HepG2 (cell line): ENCODE measurements around the gene PACS2. TPM values are rescaled to one million over a fixed set of nuclear protein-coding genes. Genes with fewer than 3 reads are reported as not detected.

Experiments used
- ATAC-seq: fragments of 200-7000 bp; cut with Tn5 transposase; 3 replicates; pipeline ENCODE4 v1.9.1; 2020; ENCODE audit warnings: mild to moderate bottlenecking, moderate library complexity
- BruUV-seq: library from RNA; stranded (reverse); fragments of 400-500 nt; replicated peaks from 2 replicates; lab custom pipeline; 2021; lab: Mats Ljungman, UMichigan
- CTCF ChIA-PET: fragments of 300-600 bp; formaldehyde crosslinking; extraction: SDS; loops from one replicate; lab custom pipeline; 2021; ENCODE audit warnings: low total read pairs, inconsistent platforms, low intra/inter-chr PET ratio; lab: Yijun Ruan, JAX
- POLR2A ChIA-PET: fragments of 350-600 bp; sonication (Branson Sonifier 250); formaldehyde crosslinking; loops from one replicate; lab custom pipeline; 2020; ENCODE audit warnings: antibody characterized with exemption, inconsistent platforms; lab: Yijun Ruan, JAX
- DNase-seq: peaks from one replicate; pipeline ENCODE4 v3.0.0-alpha.2; 2015; ENCODE audit warnings: low spot score
- FAIRE-seq: peaks from 3 replicates; lab custom pipeline; 2011; peaks lifted over from hg19 to GRCh38; lab: Jason Lieb, UNC
- H2AFZ ChIP-seq: one replicate; pipeline ENCODE4 v1.6.1; 2011; ENCODE audit warnings: low read length, inconsistent platforms
- H3K27ac ChIP-seq: fragments of 300-600 bp; 3 replicates; pipeline ENCODE4 v1.8.0; 2011; ENCODE audit warnings: mixed run types, mild to moderate bottlenecking, mixed read lengths, low read length, inconsistent platforms; ENCODE audit not compliant: insufficient read depth; ENCODE audit errors: extremely low read length
- H3K27me3 ChIP-seq, 2 experiments: fragments of 200-600 bp in 1 of 2; 2 replicates in 1 of 2; 3 replicates in 1 of 2; pipeline versions ENCODE4 v1.6.0 to v1.8.0; 2011; ENCODE audit warnings: low read length in 2 of 2, mild to moderate bottlenecking in 2 of 2, moderate library complexity in 2 of 2, inconsistent platforms in 1 of 2; ENCODE audit not compliant: insufficient read depth in 2 of 2, control insufficient read depth in 1 of 2
- H3K36me3 ChIP-seq, 2 experiments: fragments of 200-600 bp in 1 of 2; replicated peaks in 1 of 2; 2 replicates in 1 of 2; 3 replicates in 1 of 2; pipeline versions ENCODE4 v1.5.1 to v1.8.0; 2011; ENCODE audit warnings: low read length in 2 of 2, inconsistent platforms in 1 of 2; ENCODE audit not compliant: insufficient read depth in 2 of 2, control insufficient read depth in 1 of 2
- H3K4me1 ChIP-seq: 2 replicates; pipeline ENCODE4 v1.5.1; 2012; ENCODE audit warnings: low read length, inconsistent platforms; ENCODE audit not compliant: insufficient read depth
- H3K4me2 ChIP-seq: 2 replicates; pipeline ENCODE4 v1.6.0; 2011; ENCODE audit warnings: low read depth, low read length, inconsistent platforms
- H3K4me3 ChIP-seq, 3 experiments: fragments of 200-600 bp in 1 of 3; sonication (generic), shearing (Covaris generic) in 1 of 3; replicated peaks in 1 of 3; 2 replicates each; pipeline ENCODE4 v1.5.1; 2011 to 2016; ENCODE audit warnings: low read length in 3 of 3, inconsistent platforms in 2 of 3, low read depth in 2 of 3, mild to moderate bottlenecking in 2 of 3, control low read depth in 1 of 3, mixed read lengths in 1 of 3; ENCODE audit not compliant: insufficient read depth in 1 of 3
- H3K79me2 ChIP-seq: one replicate; pipeline ENCODE4 v1.6.1; 2011; ENCODE audit warnings: low read length, inconsistent platforms; ENCODE audit not compliant: insufficient read depth
- H3K9ac ChIP-seq: 2 replicates; pipeline ENCODE4 v1.6.0; 2011; ENCODE audit warnings: mild to moderate bottlenecking, low read depth, low read length, inconsistent platforms; ENCODE audit not compliant: insufficient read depth
- H3K9me3 ChIP-seq: 2 replicates; pipeline ENCODE4 v1.5.1; 2012; ENCODE audit warnings: mild to moderate bottlenecking, low read length
- H4K20me1 ChIP-seq: 2 replicates; pipeline ENCODE4 v1.6.0; 2011; ENCODE audit warnings: inconsistent platforms, mild to moderate bottlenecking, low read length, moderate library complexity; ENCODE audit not compliant: insufficient read depth
- GATA4 ChIP-seq: sonication (generic); IDR thresholded peaks from 2 replicates; pipeline ENCODE4 v1.6.1; 2016; ENCODE audit warnings: antibody characterized with exemption, low read depth, borderline replicate concordance
- MIER2 ChIP-seq: IDR thresholded peaks from 2 replicates; pipeline ENCODE4 v1.6.1; 2016; ENCODE audit warnings: missing biosample characterization, missing genetic modification reagents
- RFXAP ChIP-seq: sonication (generic); formaldehyde crosslinking; IDR thresholded peaks from 2 replicates; pipeline ENCODE4 v1.4.0; 2020; ENCODE audit warnings: missing genetic modification reagents, borderline replicate concordance
- SRSF1 ChIP-seq: fragments of 200-400 bp; formaldehyde crosslinking; optimal IDR thresholded peaks from 2 replicates; pipeline ENCODE3; 2017; ENCODE audit warnings: mild to moderate bottlenecking, low read depth, low read length, moderate library complexity
- TIGD3 ChIP-seq: sonication (generic); formaldehyde crosslinking; IDR thresholded peaks from 2 replicates; pipeline ENCODE4 v1.5.1; 2020; ENCODE audit warnings: mild to moderate bottlenecking, missing genetic modification reagents, borderline replicate concordance
- ZNF407 ChIP-seq: sonication (generic); formaldehyde crosslinking; IDR thresholded peaks from one replicate; pipeline ENCODE4 v1.5.1; 2020; ENCODE audit warnings: mild to moderate bottlenecking, missing genetic modification reagents; ENCODE audit errors: not compliant biosample characterization
- WGBS: methylation state at CpG from one replicate; pipeline ENCODE4 v1.1.6; 2017; ENCODE audit warnings: low lambda C conversion rate; 5-methylcytosine and 5-hydroxymethylcytosine counted together
- in situ Hi-C: cut with HindIII; loops from 2 replicates; pipeline ENCODE4 v1.10.0; 2017; ENCODE audit warnings: low pct_unique_long_range_greater_than_20kb; ENCODE audit not compliant: extremely low pct_ligation_motif_present
- intact Hi-C: fragments of 100-400 bp; cut with micrococcal nuclease; formaldehyde crosslinking; loops from one replicate; pipeline ENCODE4 v1.10.0; 2022; ENCODE audit not compliant: unreplicated experiment
- polyA plus RNA-seq, 8 experiments: library from polyadenylated mRNA; depleted of rRNA in 3 of 8; stranded (reverse) in 7 of 8; unstranded in 1 of 8; fragments of >200 nt; fragmentation: Illumina TruSeq in 4 of 8; extraction: Trizol in 4 of 8; gene quantifications; 2 replicates each; pipeline versions ENCODE4 v1.2.1 to v1.2.3, GENCODE V29; 2011 to 2016; ENCODE audit warnings: low read depth in 4 of 8, missing spikeins in 1 of 8, mixed read lengths in 1 of 8; ENCODE audit not compliant: insufficient read depth in 1 of 8
- total RNA-seq, 5 experiments: library from RNA; depleted of rRNA; stranded (reverse); fragments of >200 nt; fragmentation: Illumina TruSeq; extraction: Trizol; gene quantifications; 2 replicates each; pipeline ENCODE4 v1.2.3, GENCODE V29; 2016; ENCODE audit warnings: low read depth in 1 of 5

PACS2 gene
- total and polyA plus RNA-seq, 2 of the 13 experiments (the other 11 are each of a cell fraction or from before 2014, with no cell fraction given): 23.6 to 27.6 TPM

- Histone ChIP-seq H3K4me2 (no peak overlapping the region), H3K4me1 (peaks cover 8% of the 10 kb centered on the region; the same call in 1 of the 2 replicates), H2AFZ (no peak overlapping the region), H3K9ac (no peak overlapping the region), H3K4me3 (no peak overlapping the region), H4K20me1 (peaks cover 4% of the 10 kb centered on the region; the same call in 1 of the 2 replicates), H3K79me2 (peaks cover 7% of the 10 kb centered on the region), H3K9me3 (no peaks in the 10 kb centered on the region), H3K27ac (no peak overlapping the region), H3K27me3 (no peaks in the 10 kb centered on the region), H3K36me3 (no peaks in the 10 kb centered on the region; a peak in 1 of 5 replicates)
- TF ChIP-seq GATA4: no peak
- TF ChIP-seq MIER2 (CRISPR knock-in tag): no peak
- BruUV-seq: no TSS peak
- 74% methylated on average over 8 of the region's 8 CpGs for WGBS
- CTCF ChIA-PET: no interaction called here
- ATAC-seq (no peak), FAIRE-seq (no peak), DNase-seq (no peak)
- in situ Hi-C loops: no loop called here
- POLR2A ChIA-PET: no interaction called here
- intact Hi-C loops: no loop called here
Observed at GRCh38 chr14:105331575-105332349, 17.2 kb downstream of the PACS2 start.

- Histone ChIP-seq H3K9me3 (no peaks in the 10 kb centered on the region), H2AFZ (no peak overlapping the region), H3K27me3 (no peaks in the 10 kb centered on the region), H3K4me1 (peaks cover 8% of the 10 kb centered on the region; the same call in 1 of the 2 replicates), H3K27ac (no peak overlapping the region), H3K9ac (no peak overlapping the region), H3K36me3 (no peaks in the 10 kb centered on the region; a peak in 1 of 5 replicates), H3K4me2 (no peak overlapping the region), H3K4me3 (no peak overlapping the region), H4K20me1 (peaks cover 4% of the 10 kb centered on the region; the same call in 1 of the 2 replicates), H3K79me2 (peaks cover 5% of the 10 kb centered on the region)
- POLR2A ChIA-PET: no interaction called here
- FAIRE-seq (no peak), DNase-seq (no peak), ATAC-seq (no peak)
- intact Hi-C loops (no loop called here), in situ Hi-C loops (no loop called here)
- 93% methylated on average over 7 of the region's 11 CpGs for WGBS
- BruUV-seq: no TSS peak
- CTCF ChIA-PET: no interaction called here
- no peak for TF ChIP-seq TIGD3 (CRISPR knock-in tag)
- TF ChIP-seq SRSF1: no peak
- no peak for TF ChIP-seq ZNF407 (CRISPR knock-in tag)
- TF ChIP-seq RFXAP: no peak
Observed at GRCh38 chr14:105332350-105332874, 17.9 kb downstream of the PACS2 start.
